Activated CD4-positive, alpha-beta T cell treated with anti-CD3 and anti-CD28 coated beads for 1 hour (primary cell): Measurements from ENCODE around the gene PDILT.
"Not testable (repeated sequence)": the region's sequence is repeated elsewhere in the genome, so short reads cannot be mapped to it uniquely, and the experiment has no call there.

Source experiments
- DNase-seq: peaks from one replicate; pipeline ENCODE4 v3.0.0-alpha.2; 2020

PDILT gene

GRCh38 chr16:20355114-20355782, 49.3 kb downstream of the PDILT start:
- DNase-seq = no peak

- DNase-seq = no peak
These were observed 51.2 kb downstream of the PDILT start for GRCh38 chr16:20353379-20353778.

GRCh38 chr16:20352615-20353014, 51.9 kb downstream of the PDILT start, which contains the start of gene UMOD:
Gene UMOD (minus strand): TSS chr16:20352715. CDS start chr16:20350737, 1,978 bp downstream.
- no peak for DNase-seq

- no peak for DNase-seq
These were observed 54.9 kb downstream of the PDILT start for GRCh38 chr16:20349615-20350014.

- no peak for DNase-seq
These were observed 56.0 kb downstream of the PDILT start for GRCh38 chr16:20348365-20349185.

GRCh38 chr16:20347666-20348364, 56.7 kb downstream of the PDILT start:
- DNase-seq = no peak

GRCh38 chr16:20344611-20345010, 59.9 kb downstream of the PDILT start:
- DNase-seq = no peak

GRCh38 chr16:20339744-20340143, 64.8 kb downstream of the PDILT start:
- no peak for DNase-seq

- DNase-seq = no peak
These were observed 67.6 kb downstream of the PDILT start for GRCh38 chr16:20336955-20337354.

- DNase-seq = no peak
These were observed 70.1 kb downstream of the PDILT start for GRCh38 chr16:20334396-20334795.

GRCh38 chr16:20333120-20333519, 71.4 kb downstream of the PDILT start:
- DNase-seq = no peak

- DNase-seq = no peak
These were observed 72.1 kb downstream of the PDILT start for GRCh38 chr16:20332411-20332810.

GRCh38 chr16:20331635-20332034, 72.9 kb downstream of the PDILT start:
- no peak for DNase-seq

GRCh38 chr16:20329392-20330138, 75.0 kb downstream of the PDILT start:
- DNase-seq = no peak

GRCh38 chr16:20327444-20328041, 77.0 kb downstream of the PDILT start, which contains the start of gene GP2:
Gene GP2 (minus strand): TSS chr16:20327513. CDS start chr16:20326431, 1,082 bp downstream.
- DNase-seq = no peak

- DNase-seq = no peak
These were observed 78.2 kb downstream of the PDILT start for GRCh38 chr16:20326321-20326720.

GRCh38 chr16:20325005-20325404, 79.5 kb downstream of the PDILT start:
- no peak for DNase-seq

- no peak for DNase-seq
These were observed 80.9 kb downstream of the PDILT start for GRCh38 chr16:20323591-20324117.

- no peak for DNase-seq
These were observed 81.8 kb downstream of the PDILT start for GRCh38 chr16:20322696-20323095.

- DNase-seq = no peak
These were observed 82.9 kb downstream of the PDILT start for GRCh38 chr16:20321671-20322070.

- DNase-seq = not testable (repeated sequence)
These were observed 83.5 kb downstream of the PDILT start for GRCh38 chr16:20321051-20321450.

- no peak for DNase-seq
These were observed 83.9 kb downstream of the PDILT start for GRCh38 chr16:20320592-20320991.
